K562 (cell line): Measurements from ENCODE around the gene CLDN7. TPM values are rescaled to one million over a fixed set of nuclear protein-coding genes. Genes with fewer than 3 reads are reported as not detected.

ENCODE experiments used
- ARID4B ChIP-seq: sonication (generic); formaldehyde crosslinking; IDR thresholded peaks from 2 replicates; pipeline ENCODE4 v1.8.0; 2022; ENCODE audit warnings: mild to moderate bottlenecking, missing genetic modification reagents
- BRCA1 ChIP-seq, 2 experiments: fragments of 450-650 bp in 1 of 2; sonication (generic) in 1 of 2; formaldehyde crosslinking in 1 of 2; IDR thresholded peaks; 2 replicates each; pipeline versions ENCODE4 v1.5.0 to v1.6.1; 2017 to 2020; ENCODE audit warnings: mild to moderate bottlenecking in 1 of 2, missing genetic modification reagents in 1 of 2
- BRF2 ChIP-seq: IDR thresholded peaks from 3 replicates; pipeline ENCODE4 v1.6.1; 2011; ENCODE audit warnings: borderline replicate concordance, mild to moderate bottlenecking; ENCODE audit not compliant: insufficient read length, insufficient read depth
- CSDE1 ChIP-seq, 2 experiments: fragments of 450-650 bp; IDR thresholded peaks; 2 replicates each; pipeline ENCODE4 v1.6.1; 2016; ENCODE audit warnings: mild to moderate bottlenecking in 1 of 2
- FOXA3 ChIP-seq, 2 experiments: fragments of 450-650 bp in 1 of 2; sonication (generic) in 1 of 2; formaldehyde crosslinking; IDR thresholded peaks in 1 of 2; conservative IDR thresholded peaks in 1 of 2; 2 replicates each; pipeline versions ENCODE4 v1.4.0 to v1.8.0; 2020 to 2022; ENCODE audit warnings: mild to moderate bottlenecking in 2 of 2, missing genetic modification reagents in 1 of 2
- KLF13 ChIP-seq: fragments of 450-650 bp; IDR thresholded peaks from 2 replicates; pipeline ENCODE4 v1.6.1; 2016; ENCODE audit warnings: missing genetic modification characterization, low read depth, mild to moderate bottlenecking, missing compliant biosample characterization, moderate library complexity, borderline replicate concordance
- LCOR ChIP-seq: sonication (generic); formaldehyde crosslinking; IDR thresholded peaks from 2 replicates; pipeline ENCODE4 v1.8.0; 2022; ENCODE audit warnings: mild to moderate bottlenecking, missing genetic modification reagents
- NUFIP1 ChIP-seq: fragments of 450-650 bp; IDR thresholded peaks from 2 replicates; pipeline ENCODE4 v1.6.1; 2018; ENCODE audit not compliant: partially characterized antibody
- POU5F1 ChIP-seq: fragments of 150-350 bp; IDR thresholded peaks from 2 replicates; pipeline ENCODE4 v1.6.1; 2014; ENCODE audit warnings: borderline replicate concordance, low read length, low read depth, mild to moderate bottlenecking; ENCODE audit not compliant: partially characterized antibody
- PRPF4 ChIP-seq: fragments of 200-400 bp; formaldehyde crosslinking; IDR thresholded peaks from one replicate; pipeline ENCODE4 v1.6.1; 2017; ENCODE audit warnings: low read length, low read depth, mild to moderate bottlenecking; ENCODE audit not compliant: insufficient read depth, poor library complexity, severe bottlenecking
- SIN3B ChIP-seq: fragments of 450-650 bp; IDR thresholded peaks from 2 replicates; pipeline ENCODE4 v1.6.1; 2017; ENCODE audit warnings: low read depth, mild to moderate bottlenecking, moderate library complexity
- SP2 ChIP-seq: IDR thresholded peaks from 2 replicates; pipeline ENCODE4 v1.6.1; 2011; ENCODE audit warnings: mild to moderate bottlenecking, low read depth, low read length, moderate library complexity; ENCODE audit not compliant: poor library complexity, severe bottlenecking; ENCODE audit errors: extremely low read depth
- ZNF586 ChIP-seq: fragments of 450-650 bp; formaldehyde crosslinking; conservative IDR thresholded peaks from 2 replicates; pipeline ENCODE4 v1.4.0; 2020; ENCODE audit warnings: mild to moderate bottlenecking, moderate library complexity
- polyA plus RNA-seq, 8 experiments: library from polyadenylated mRNA; depleted of rRNA in 4 of 8; stranded (reverse) in 5 of 8; unstranded in 3 of 8; fragments of >200 nt; fragmentation: Nextera tagmentation in 2 of 8; fragmentation: Illumina TruSeq in 1 of 8; extraction: Ambion mirVana in 2 of 8; extraction: Trizol in 1 of 8; gene quantifications; 2 replicates each; pipeline versions ENCODE4 v1.2.1 to v1.2.3, GENCODE V29; 2011 to 2014; ENCODE audit warnings: inconsistent platforms in 1 of 8, missing spikeins in 1 of 8
- total RNA-seq, 7 experiments: library from RNA; depleted of rRNA in 6 of 7; stranded (reverse); fragments of >200 nt in 6 of 7; fragmentation: Illumina TruSeq in 2 of 7; extraction: Trizol in 2 of 7; gene quantifications; 2 replicates each; pipeline versions ENCODE4 v1.2.1 to v1.2.3, GENCODE V29; 2011 to 2021; ENCODE audit warnings: low replicate concordance in 1 of 7
- TF ChIP-seq, protein P1 (sequence below): IDR thresholded peaks from 2 replicates; pipeline ENCODE4 v1.6.1; 2012; ENCODE audit warnings: low read depth, low read length, improper control_type of control experiment, borderline replicate concordance
- TF ChIP-seq, protein P2 (sequence below): fragments of 450-650 bp; IDR thresholded peaks from 2 replicates; pipeline ENCODE4 v1.6.1; 2016; ENCODE audit warnings: borderline replicate concordance

The CLDN7 gene
- total and polyA plus RNA-seq, 9 of the 15 experiments (the other 6 are each of a cell fraction or from before 2014, with no cell fraction given), result 2.2 to 14.5 (median 7.6) TPM

- TF ChIP-seq ZNF586, result no peak
- TF ChIP-seq CSDE1 (IDR thresholded peaks at IDR 0.05), result no peak
- peak; percentile 74; the same call in 1 of the 2 replicates for TF ChIP-seq ARID4B (CRISPR knock-in tag)
- TF ChIP-seq BRCA1 (IDR thresholded peaks at IDR 0.05), result no peak
- no peak for TF ChIP-seq BRCA1 (CRISPR knock-in tag; IDR thresholded peaks at IDR 0.05)
- peak; percentile 77 for TF ChIP-seq PRPF4
- TF ChIP-seq, protein P1, sequence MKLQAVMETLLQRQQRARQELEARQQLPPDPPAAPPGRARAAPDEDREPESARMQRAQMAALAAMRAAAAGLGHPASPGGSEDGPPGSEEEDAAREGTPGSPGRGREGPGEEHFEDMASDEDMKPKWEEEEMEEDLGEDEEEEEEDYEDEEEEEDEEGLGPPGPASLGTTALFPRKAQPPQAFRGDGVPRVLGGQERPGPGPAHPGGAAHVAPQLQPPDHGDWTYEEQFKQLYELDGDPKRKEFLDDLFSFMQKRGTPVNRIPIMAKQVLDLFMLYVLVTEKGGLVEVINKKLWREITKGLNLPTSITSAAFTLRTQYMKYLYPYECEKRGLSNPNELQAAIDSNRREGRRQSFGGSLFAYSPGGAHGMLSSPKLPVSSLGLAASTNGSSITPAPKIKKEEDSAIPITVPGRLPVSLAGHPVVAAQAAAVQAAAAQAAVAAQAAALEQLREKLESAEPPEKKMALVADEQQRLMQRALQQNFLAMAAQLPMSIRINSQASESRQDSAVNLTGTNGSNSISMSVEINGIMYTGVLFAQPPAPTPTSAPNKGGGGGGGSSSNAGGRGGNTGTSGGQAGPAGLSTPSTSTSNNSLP, result no peak
- peak; percentile 38; the same call in 1 of the 2 replicates for TF ChIP-seq SIN3B
- TF ChIP-seq POU5F1, result no peak
- TF ChIP-seq FOXA3 (CRISPR knock-in tag; conservative IDR thresholded peaks at IDR 0.05 in 1 of 2, IDR thresholded peaks at IDR 0.05 in 1 of 2), result peak in 1 of 2 experiments; percentile 16; a peak in 1 of 4 replicates
- no peak for TF ChIP-seq BRF2
- TF ChIP-seq NUFIP1, result no peak
- TF ChIP-seq SP2, result no peak
- no peak for TF ChIP-seq KLF13 (tag)
- TF ChIP-seq LCOR (CRISPR knock-in tag), result no peak; the same call in 1 of the 2 replicates
- TF ChIP-seq, protein P2, sequence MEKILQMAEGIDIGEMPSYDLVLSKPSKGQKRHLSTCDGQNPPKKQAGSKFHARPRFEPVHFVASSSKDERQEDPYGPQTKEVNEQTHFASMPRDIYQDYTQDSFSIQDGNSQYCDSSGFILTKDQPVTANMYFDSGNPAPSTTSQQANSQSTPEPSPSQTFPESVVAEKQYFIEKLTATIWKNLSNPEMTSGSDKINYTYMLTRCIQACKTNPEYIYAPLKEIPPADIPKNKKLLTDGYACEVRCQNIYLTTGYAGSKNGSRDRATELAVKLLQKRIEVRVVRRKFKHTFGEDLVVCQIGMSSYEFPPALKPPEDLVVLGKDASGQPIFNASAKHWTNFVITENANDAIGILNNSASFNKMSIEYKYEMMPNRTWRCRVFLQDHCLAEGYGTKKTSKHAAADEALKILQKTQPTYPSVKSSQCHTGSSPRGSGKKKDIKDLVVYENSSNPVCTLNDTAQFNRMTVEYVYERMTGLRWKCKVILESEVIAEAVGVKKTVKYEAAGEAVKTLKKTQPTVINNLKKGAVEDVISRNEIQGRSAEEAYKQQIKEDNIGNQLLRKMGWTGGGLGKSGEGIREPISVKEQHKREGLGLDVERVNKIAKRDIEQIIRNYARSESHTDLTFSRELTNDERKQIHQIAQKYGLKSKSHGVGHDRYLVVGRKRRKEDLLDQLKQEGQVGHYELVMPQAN, result peak; percentile 58; the same call in 1 of the 2 replicates
Observed at GRCh38 chr17:7307686-7308624, 45.7 kb upstream of the CLDN7 start (continued).
